ENCODE data around the gene NPDC1. TPM values are rescaled to one million over a fixed set of nuclear protein-coding genes. Genes with fewer than 3 reads are reported as not detected.

NPDC1 gene
- total RNA-seq, 1 donor from 2014 or later = 47.7 TPM

- DNase-seq (ENCODE audit: low read depth) = no peak
- H3K4me3 ChIP-seq (ENCODE audit: low read depth, low read length) = no peak overlapping the region
- no peak for TF ChIP-seq CTCF (conservative IDR thresholded peaks at IDR 0.05; ENCODE audit: low read depth, low read length)
Observed at GRCh38 chr9:137042751-137043727, 2.9 kb downstream of the NPDC1 start.

- no peak for TF ChIP-seq CTCF (conservative IDR thresholded peaks at IDR 0.05; ENCODE audit: low read depth, low read length)
- DNase-seq (ENCODE audit: low read depth) = no peak
- peak overlapping the region; percentile 46 for H3K4me3 ChIP-seq (ENCODE audit: low read depth, low read length)
Observed at GRCh38 chr9:137041124-137041523, 4.9 kb downstream of the NPDC1 start.

- H3K4me3 ChIP-seq (ENCODE audit: low read depth, low read length) = peak overlapping the region; percentile 46
- no peak for TF ChIP-seq CTCF (conservative IDR thresholded peaks at IDR 0.05; ENCODE audit: low read depth, low read length)
- DNase-seq (ENCODE audit: low read depth) = no peak
Observed at GRCh38 chr9:137040568-137040967, 5.4 kb downstream of the NPDC1 start.

- no peak overlapping the region for H3K4me3 ChIP-seq (ENCODE audit: low read depth, low read length)
- no peak for TF ChIP-seq CTCF (conservative IDR thresholded peaks at IDR 0.05; ENCODE audit: low read depth, low read length)
- no peak for DNase-seq (ENCODE audit: low read depth)
Observed at GRCh38 chr9:137039611-137040366, 6.2 kb downstream of the NPDC1 start.

- DNase-seq (ENCODE audit: low read depth) = no peak
- TF ChIP-seq CTCF (conservative IDR thresholded peaks at IDR 0.05; ENCODE audit: low read depth, low read length) = no peak
- H3K4me3 ChIP-seq (ENCODE audit: low read depth, low read length) = no peak overlapping the region
Observed at GRCh38 chr9:137038916-137039315, 7.1 kb downstream of the NPDC1 start.

GRCh38 chr9:137037483-137037882 lies 8.5 kb downstream of the NPDC1 start:
- no peak for DNase-seq (ENCODE audit: low read depth)
- no peak overlapping the region for H3K4me3 ChIP-seq (ENCODE audit: low read depth, low read length)
- no peak for TF ChIP-seq CTCF (conservative IDR thresholded peaks at IDR 0.05; ENCODE audit: low read depth, low read length)
